ENCODE data around the gene TMCO6.
"Not testable (repeated sequence)": the region's sequence is repeated elsewhere in the genome, so short reads cannot be mapped to it uniquely, and the experiment has no call there.

The TMCO6 gene

DNA sequence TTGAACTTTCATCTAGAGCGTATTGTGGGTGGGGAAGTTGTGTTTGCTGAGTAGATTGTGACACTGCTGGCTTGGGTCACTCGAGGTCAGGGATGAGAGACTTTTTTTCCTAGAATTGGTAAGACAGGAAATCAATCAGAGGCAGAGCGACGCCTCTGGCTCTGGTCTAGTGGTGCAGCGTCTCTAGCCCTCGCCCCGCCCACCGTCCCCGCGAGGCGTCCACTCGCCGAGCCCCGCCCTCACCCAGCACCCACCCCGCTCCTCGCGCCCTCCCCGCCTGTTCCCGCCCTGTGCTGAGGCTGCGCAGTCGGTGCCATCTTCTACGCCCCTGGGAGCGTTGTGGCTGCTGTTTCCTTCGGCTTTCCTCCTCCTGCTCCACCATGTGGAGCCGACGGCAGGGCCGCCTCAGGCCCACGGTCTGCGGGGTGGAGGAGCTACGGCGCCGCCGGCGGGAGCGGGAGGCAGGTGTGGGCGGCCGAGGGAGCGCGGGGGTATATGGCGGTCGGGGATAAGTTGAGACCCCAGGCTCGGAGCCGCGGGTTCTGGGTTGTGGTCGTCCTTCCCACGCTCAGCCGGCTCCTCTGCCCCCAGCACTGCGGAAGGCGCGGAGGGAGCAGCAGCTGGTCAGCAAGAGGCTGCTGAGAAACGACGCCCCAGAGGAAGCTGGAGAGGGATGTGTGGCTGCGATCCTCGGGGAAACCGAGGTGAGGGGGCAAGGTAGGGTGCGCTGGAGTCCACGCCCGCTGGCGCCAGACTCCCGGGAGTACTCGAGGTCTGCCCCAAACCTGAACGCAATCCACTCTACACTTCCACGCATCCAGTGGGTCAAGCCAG, at the start of gene TMCO6:
TMCO6 (plus strand) TSS at position 304 of the 834 bp plus-strand sequence; CDS start at position 381, 77 bp downstream.
- TF ChIP-seq, protein P1, sequence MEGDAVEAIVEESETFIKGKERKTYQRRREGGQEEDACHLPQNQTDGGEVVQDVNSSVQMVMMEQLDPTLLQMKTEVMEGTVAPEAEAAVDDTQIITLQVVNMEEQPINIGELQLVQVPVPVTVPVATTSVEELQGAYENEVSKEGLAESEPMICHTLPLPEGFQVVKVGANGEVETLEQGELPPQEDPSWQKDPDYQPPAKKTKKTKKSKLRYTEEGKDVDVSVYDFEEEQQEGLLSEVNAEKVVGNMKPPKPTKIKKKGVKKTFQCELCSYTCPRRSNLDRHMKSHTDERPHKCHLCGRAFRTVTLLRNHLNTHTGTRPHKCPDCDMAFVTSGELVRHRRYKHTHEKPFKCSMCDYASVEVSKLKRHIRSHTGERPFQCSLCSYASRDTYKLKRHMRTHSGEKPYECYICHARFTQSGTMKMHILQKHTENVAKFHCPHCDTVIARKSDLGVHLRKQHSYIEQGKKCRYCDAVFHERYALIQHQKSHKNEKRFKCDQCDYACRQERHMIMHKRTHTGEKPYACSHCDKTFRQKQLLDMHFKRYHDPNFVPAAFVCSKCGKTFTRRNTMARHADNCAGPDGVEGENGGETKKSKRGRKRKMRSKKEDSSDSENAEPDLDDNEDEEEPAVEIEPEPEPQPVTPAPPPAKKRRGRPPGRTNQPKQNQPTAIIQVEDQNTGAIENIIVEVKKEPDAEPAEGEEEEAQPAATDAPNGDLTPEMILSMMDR (IDR thresholded peaks at IDR 0.05; ENCODE audit: low read depth, low read length), result peak; percentile 59
- peak within 1 kb of the TSS; percentile 81 to 82 for H3K4me3 ChIP-seq (replicated peaks in 1 of 2; ENCODE audit: low read depth in 2 of 2, low read length in 2 of 2)
- DNase-seq (ENCODE audit: low read depth in 2 of 2), result peak; percentile 97

DNA sequence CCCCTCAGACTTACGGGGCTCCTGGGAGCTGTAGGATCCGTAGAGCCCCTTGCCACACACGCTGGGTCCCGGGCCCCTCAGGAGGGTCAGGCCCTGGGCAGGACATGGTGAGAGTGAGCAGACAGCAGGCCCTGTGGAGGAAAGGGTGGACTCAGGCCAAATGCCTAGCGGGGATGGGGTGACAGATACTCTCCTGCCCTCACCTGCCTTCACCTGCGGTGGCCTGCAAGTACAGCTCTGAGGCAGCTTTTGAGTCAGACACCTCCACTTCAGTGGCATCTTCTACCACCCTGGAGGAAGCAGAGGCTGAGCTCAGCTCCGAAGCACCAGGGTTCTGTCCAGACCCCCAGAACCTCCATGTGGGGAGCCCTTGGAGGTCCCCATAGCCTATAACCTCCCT, 48.4 kb upstream of the TMCO6 start:
- H3K4me3 ChIP-seq (replicated peaks in 1 of 2; ENCODE audit: low read depth in 2 of 2, low read length in 2 of 2), result no peak overlapping the region
- TF ChIP-seq, protein P1 (IDR thresholded peaks at IDR 0.05; ENCODE audit: low read depth, low read length), result no peak
- DNase-seq (ENCODE audit: low read depth in 2 of 2), result no peak

DNA sequence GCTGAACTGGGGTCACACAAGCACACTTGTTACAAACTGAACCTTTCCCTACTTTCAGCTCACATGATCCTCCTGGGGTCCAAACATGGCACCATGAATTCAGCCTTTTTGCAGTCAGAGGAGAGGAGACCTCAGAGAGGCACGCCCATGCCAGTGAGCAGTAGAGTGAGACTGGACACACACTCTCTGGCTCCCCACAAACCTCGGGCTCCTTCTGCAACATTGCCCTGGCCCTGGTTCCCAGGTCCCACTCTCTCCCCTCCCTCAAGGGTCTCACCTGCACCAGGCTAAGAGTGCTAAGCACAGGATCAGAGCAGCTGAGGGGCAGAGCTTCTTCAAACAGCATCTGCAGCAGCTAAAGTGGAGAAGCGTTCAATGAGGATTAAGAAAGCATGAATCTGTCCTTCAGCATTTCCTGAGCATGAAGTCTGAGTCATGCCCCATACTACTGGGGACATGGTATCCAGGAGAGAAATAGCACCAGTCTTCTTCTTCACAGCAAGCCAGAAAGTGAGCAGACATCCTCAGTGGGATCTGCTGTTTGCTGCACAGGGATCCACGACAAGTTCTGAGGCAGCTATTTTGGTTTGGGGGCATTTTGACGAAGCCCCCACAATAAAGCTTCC, 47.4 kb upstream of the TMCO6 start:
- H3K4me3 ChIP-seq (replicated peaks in 1 of 2; ENCODE audit: low read depth in 2 of 2, low read length in 2 of 2), result no peak overlapping the region
- TF ChIP-seq, protein P1 (IDR thresholded peaks at IDR 0.05; ENCODE audit: low read depth, low read length), result no peak
- DNase-seq (ENCODE audit: low read depth in 2 of 2), result peak; percentile 53 to 73

DNA sequence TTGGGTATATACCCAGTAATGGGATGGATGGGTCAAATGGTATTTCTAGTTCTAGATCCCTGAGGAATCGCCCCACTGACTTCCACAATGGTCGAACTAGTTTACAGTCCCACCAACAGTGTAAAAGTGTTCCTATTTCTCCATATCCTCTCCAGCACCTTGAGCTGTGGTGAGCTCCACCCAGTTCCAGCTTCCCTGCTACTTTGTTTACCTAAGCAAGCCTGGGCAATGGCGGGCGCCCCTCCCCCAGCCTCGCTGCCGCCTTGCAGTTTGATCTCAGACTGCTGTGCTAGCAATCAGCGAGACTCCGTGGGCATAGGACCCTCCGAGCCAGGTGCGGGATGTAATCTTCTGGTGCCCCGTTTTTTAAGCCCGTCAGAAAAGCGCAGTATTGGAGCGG, 46.2 kb upstream of the TMCO6 start:
- DNase-seq (ENCODE audit: low read depth in 2 of 2); H3K4me3 ChIP-seq (replicated peaks in 1 of 2; ENCODE audit: low read depth in 2 of 2, low read length in 2 of 2): not testable (repeated sequence)

DNA sequence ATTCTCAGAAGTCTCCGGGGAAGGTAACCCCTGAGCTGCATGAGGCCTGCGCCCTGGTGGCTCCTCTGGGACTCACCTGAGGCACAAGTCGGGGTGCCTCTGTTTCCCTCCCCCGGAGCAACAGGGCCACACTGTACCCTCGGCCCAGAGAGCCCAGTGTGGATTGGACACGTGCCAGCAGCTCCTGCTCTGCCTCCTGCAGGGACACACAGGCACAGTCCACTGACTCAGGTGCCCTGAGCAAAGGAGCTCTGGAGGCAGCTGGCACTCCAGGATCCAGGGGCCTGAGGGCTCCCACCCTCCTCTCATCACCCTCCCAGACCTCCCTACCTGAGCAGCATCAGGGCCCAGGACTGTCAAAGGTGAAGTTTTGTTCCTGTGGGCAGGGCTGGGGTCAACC, 45.1 kb upstream of the TMCO6 start:
- TF ChIP-seq, protein P1 (IDR thresholded peaks at IDR 0.05; ENCODE audit: low read depth, low read length), result no peak
- no peak for DNase-seq (ENCODE audit: low read depth in 2 of 2)
- H3K4me3 ChIP-seq (replicated peaks in 1 of 2; ENCODE audit: low read depth in 2 of 2, low read length in 2 of 2), result no peak overlapping the region

DNA sequence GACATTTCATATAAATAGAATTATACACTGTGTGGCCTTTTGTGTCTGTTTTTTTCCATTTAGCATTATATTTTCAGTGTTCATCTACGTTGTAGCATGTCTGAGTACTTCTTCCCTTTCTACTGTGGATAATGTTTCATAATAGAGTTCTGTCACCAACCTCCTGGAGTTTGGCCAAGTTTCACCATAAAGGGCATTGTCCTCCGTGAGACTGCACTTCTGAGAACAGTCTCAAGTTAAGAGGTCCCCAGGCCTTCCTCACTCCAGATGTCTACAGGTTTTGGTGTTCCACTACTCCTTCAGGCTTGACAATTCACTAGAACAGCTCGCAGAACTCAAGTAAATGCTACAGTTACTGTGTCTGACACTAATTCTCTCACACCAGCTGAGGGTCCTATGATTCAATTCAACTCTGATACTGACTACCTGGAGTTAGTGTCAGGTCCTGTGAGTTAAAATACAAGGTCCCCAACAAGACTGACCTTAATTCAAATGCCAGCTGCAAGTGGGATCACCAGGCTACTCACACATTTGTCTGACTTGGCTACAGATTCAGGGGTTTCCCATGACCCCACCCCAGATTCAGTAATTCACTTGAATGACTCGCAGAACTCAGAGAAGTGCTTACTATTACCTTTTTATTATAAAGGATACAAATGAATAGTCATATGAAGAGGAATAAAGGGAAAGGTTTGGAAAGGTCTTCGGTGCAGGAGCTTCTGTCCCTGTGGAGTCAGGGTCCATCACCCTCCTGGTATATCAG, 43.5 kb upstream of the TMCO6 start:
- H3K4me3 ChIP-seq (replicated peaks in 1 of 2; ENCODE audit: low read depth in 2 of 2, low read length in 2 of 2), result no peak overlapping the region
- TF ChIP-seq, protein P1 (IDR thresholded peaks at IDR 0.05; ENCODE audit: low read depth, low read length), result no peak
- peak in 1 of 2 donors; percentile 42 for DNase-seq (ENCODE audit: low read depth in 2 of 2)

DNA sequence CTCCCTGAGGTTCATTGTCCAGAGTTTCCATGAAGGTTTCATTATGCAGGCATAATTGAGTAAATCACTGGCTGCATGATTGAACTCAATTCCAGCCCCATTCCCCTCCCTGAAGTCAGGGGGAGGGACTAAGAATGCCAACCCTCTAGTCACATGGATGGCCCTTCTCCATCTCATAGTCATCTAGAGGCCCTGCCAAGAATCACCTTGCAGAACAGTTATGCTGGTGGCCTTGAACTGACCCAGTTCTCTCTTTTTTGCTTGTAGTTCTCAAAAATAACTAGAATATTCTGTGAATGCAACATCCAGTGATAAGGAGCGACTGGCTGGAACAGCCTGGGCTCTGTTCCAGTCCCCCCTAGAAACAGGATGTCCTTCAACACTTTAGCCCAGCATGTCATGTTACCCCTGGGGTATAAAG, 42.9 kb upstream of the TMCO6 start:
- TF ChIP-seq, protein P1 (IDR thresholded peaks at IDR 0.05; ENCODE audit: low read depth, low read length), result no peak
- no peak overlapping the region for H3K4me3 ChIP-seq (replicated peaks in 1 of 2; ENCODE audit: low read depth in 2 of 2, low read length in 2 of 2)
- peak; percentile 38 to 76 for DNase-seq (ENCODE audit: low read depth in 2 of 2)

All from cardiac fibroblast (primary cell).